ENCODE measurements around the gene INPP5D.

INPP5D gene

GRCh38 chr2:233202531-233202944 lies 142.4 kb downstream of the INPP5D start:
- TF ChIP-seq REST (IDR thresholded peaks at IDR 0.05; ENCODE audit: low read depth) (no peak), TCF12 (IDR thresholded peaks at IDR 0.05; ENCODE audit: low read depth) (no peak), USF1 (IDR thresholded peaks at IDR 0.05) (no peak), TEAD4 (IDR thresholded peaks at IDR 0.05) (no peak), RAD21 (IDR thresholded peaks at IDR 0.05; ENCODE audit: low read depth) (no peak), FOXM1 (IDR thresholded peaks at IDR 0.05; ENCODE audit: borderline replicate concordance, low read depth) (no peak), YY1 (IDR thresholded peaks at IDR 0.05; ENCODE audit: low read depth) (no peak), EGR1 (IDR thresholded peaks at IDR 0.05) (no peak), MAX (IDR thresholded peaks at IDR 0.05) (no peak)

- no peak for TF ChIP-seq FOXM1 (IDR thresholded peaks at IDR 0.05; ENCODE audit: borderline replicate concordance, low read depth)
- TF ChIP-seq RAD21 (IDR thresholded peaks at IDR 0.05; ENCODE audit: low read depth), result no peak
- no peak for TF ChIP-seq MAX (IDR thresholded peaks at IDR 0.05)
- no peak for TF ChIP-seq NFIC (IDR thresholded peaks at IDR 0.05)
- no peak for TF ChIP-seq TCF12 (IDR thresholded peaks at IDR 0.05; ENCODE audit: low read depth)
- no peak for TF ChIP-seq CEBPB (IDR thresholded peaks at IDR 0.05)
- TF ChIP-seq EP300 (IDR thresholded peaks at IDR 0.05; ENCODE audit: borderline replicate concordance), result no peak
These were observed 142.9 kb downstream of the INPP5D start for GRCh38 chr2:233203060-233203459.

- TF ChIP-seq TAF1 (IDR thresholded peaks at IDR 0.05; ENCODE audit: low read depth), result no peak
- no peak for TF ChIP-seq RAD21 (IDR thresholded peaks at IDR 0.05; ENCODE audit: low read depth)
- no peak for TF ChIP-seq FOXM1 (IDR thresholded peaks at IDR 0.05; ENCODE audit: borderline replicate concordance, low read depth)
- TF ChIP-seq REST (IDR thresholded peaks at IDR 0.05; ENCODE audit: low read depth), result no peak
- TF ChIP-seq USF1 (IDR thresholded peaks at IDR 0.05), result no peak
These were observed 144.3 kb downstream of the INPP5D start for GRCh38 chr2:233204286-233204936.

- TF ChIP-seq TEAD4 (IDR thresholded peaks at IDR 0.05), result peak; percentile 61
- TF ChIP-seq TCF12 (IDR thresholded peaks at IDR 0.05; ENCODE audit: low read depth), result no peak; the same call in 1 of the 2 replicates
- peak; percentile 8; the same call in 1 of the 2 replicates for TF ChIP-seq RAD21 (IDR thresholded peaks at IDR 0.05; ENCODE audit: low read depth)
- no peak for TF ChIP-seq REST (IDR thresholded peaks at IDR 0.05; ENCODE audit: low read depth)
- TF ChIP-seq MAX (IDR thresholded peaks at IDR 0.05), result peak; percentile 79
These were observed 148.4 kb downstream of the INPP5D start for GRCh38 chr2:233208382-233209116.

GRCh38 chr2:233209117-233209532 lies 149.0 kb downstream of the INPP5D start:
- no peak for TF ChIP-seq EP300 (IDR thresholded peaks at IDR 0.05; ENCODE audit: borderline replicate concordance)
- TF ChIP-seq FOXM1 (IDR thresholded peaks at IDR 0.05; ENCODE audit: borderline replicate concordance, low read depth), result no peak
- no peak for TF ChIP-seq CREB1 (IDR thresholded peaks at IDR 0.05; ENCODE audit: low read depth)
- no peak for TF ChIP-seq TEAD4 (IDR thresholded peaks at IDR 0.05)
